GM21717 (cell line): ENCODE results near the gene CCDC66.
A peak's percentile ranks its signal among the peaks of the same experiment; 100 is the strongest.
"Not testable (repeated sequence)": the region's sequence is repeated elsewhere in the genome, so short reads cannot be mapped to it uniquely, and the experiment has no call there.

ENCODE experiments used
- ATAC-seq: cut with Tn5 transposase; IDR thresholded peaks from one replicate; pipeline ENCODE4 v1.9.1; 2021; ENCODE audit warnings: mild to moderate bottlenecking, moderate library complexity; ENCODE audit not compliant: unreplicated experiment

The CCDC66 gene

GRCh38 chr3:56556908-56557830, at the start of gene CCDC66:
TSS of gene CCDC66 (plus strand) at chr3:56557175. CDS start at chr3:56557243, 68 bp downstream.
- peak; percentile 99 for ATAC-seq

GRCh38 chr3:56519641-56520040, 37.3 kb upstream of the CCDC66 start:
- ATAC-seq, result no peak

GRCh38 chr3:56522374-56522773, 34.6 kb upstream of the CCDC66 start:
- ATAC-seq, result no peak

- no peak for ATAC-seq
These were observed 31.7 kb upstream of the CCDC66 start for GRCh38 chr3:56525291-56525690.

- no peak for ATAC-seq
These were observed 20.2 kb upstream of the CCDC66 start for GRCh38 chr3:56536735-56537134.

GRCh38 chr3:56547486-56547885, 9.5 kb upstream of the CCDC66 start:
- no peak for ATAC-seq

GRCh38 chr3:56557831-56558170, 826 bp downstream of the CCDC66 start:
- no peak for ATAC-seq

- no peak for ATAC-seq
These were observed 16.5 kb downstream of the CCDC66 start for GRCh38 chr3:56573501-56573900.

- ATAC-seq, result not testable (repeated sequence)
These were observed 25.0 kb downstream of the CCDC66 start for GRCh38 chr3:56581941-56582340.

- not testable (repeated sequence) for ATAC-seq
These were observed 27.3 kb downstream of the CCDC66 start for GRCh38 chr3:56584275-56584674.

GRCh38 chr3:56590814-56591213, 33.8 kb downstream of the CCDC66 start:
- no peak for ATAC-seq

GRCh38 chr3:56591262-56591661, 34.3 kb downstream of the CCDC66 start:
- ATAC-seq, result no peak

- no peak for ATAC-seq
These were observed 36.6 kb downstream of the CCDC66 start for GRCh38 chr3:56593455-56594158.

- no peak for ATAC-seq
These were observed 39.2 kb downstream of the CCDC66 start for GRCh38 chr3:56595975-56596840.

GRCh38 chr3:56608479-56608878, 51.5 kb downstream of the CCDC66 start:
- not testable (repeated sequence) for ATAC-seq

GRCh38 chr3:56610669-56611335, 53.8 kb downstream of the CCDC66 start:
- ATAC-seq, result no peak

GRCh38 chr3:56611364-56611763, 54.4 kb downstream of the CCDC66 start:
- no peak for ATAC-seq

GRCh38 chr3:56612146-56612545, 55.2 kb downstream of the CCDC66 start:
- ATAC-seq, result no peak

GRCh38 chr3:56613016-56613415, 56.0 kb downstream of the CCDC66 start:
- no peak for ATAC-seq

GRCh38 chr3:56616478-56617006, 59.6 kb downstream of the CCDC66 start:
- no peak for ATAC-seq
